GM19238 (cell line): Measurements from ENCODE around the gene ARHGEF10L.

Experiments
- DNase-seq: peaks from one replicate; pipeline ENCODE4 v3.0.0; 2011; ENCODE audit warnings: low spot score; ENCODE audit not compliant: insufficient read length

The ARHGEF10L gene

GRCh38 chr1:17588048-17588871, 48.8 kb downstream of the ARHGEF10L start:
- no peak for DNase-seq

GRCh38 chr1:17591814-17592430, 52.4 kb downstream of the ARHGEF10L start:
- DNase-seq, result no peak

- no peak for DNase-seq
These were observed 54.5 kb downstream of the ARHGEF10L start for GRCh38 chr1:17594026-17594425.

- no peak for DNase-seq
These were observed 55.4 kb downstream of the ARHGEF10L start for GRCh38 chr1:17594690-17595601.

- DNase-seq, result no peak
These were observed 56.1 kb downstream of the ARHGEF10L start for GRCh38 chr1:17595602-17595925.

- no peak for DNase-seq
These were observed 56.7 kb downstream of the ARHGEF10L start for GRCh38 chr1:17596186-17596585.

- DNase-seq, result no peak
These were observed 57.4 kb downstream of the ARHGEF10L start for GRCh38 chr1:17596651-17597509.

- no peak for DNase-seq
These were observed 58.2 kb downstream of the ARHGEF10L start for GRCh38 chr1:17597651-17598050.

GRCh38 chr1:17598251-17598650, 58.8 kb downstream of the ARHGEF10L start:
- DNase-seq, result no peak

GRCh38 chr1:17599291-17599953, 59.9 kb downstream of the ARHGEF10L start:
- no peak for DNase-seq

GRCh38 chr1:17599954-17600300, 60.4 kb downstream of the ARHGEF10L start:
- no peak for DNase-seq

GRCh38 chr1:17600321-17600720, 60.8 kb downstream of the ARHGEF10L start:
- no peak for DNase-seq

- DNase-seq, result no peak
These were observed 62.3 kb downstream of the ARHGEF10L start for GRCh38 chr1:17601643-17602382.

- no peak for DNase-seq
These were observed 63.8 kb downstream of the ARHGEF10L start for GRCh38 chr1:17603091-17603841.

- no peak for DNase-seq
These were observed 66.3 kb downstream of the ARHGEF10L start for GRCh38 chr1:17605582-17606344.

- peak; percentile 48 for DNase-seq
These were observed 67.4 kb downstream of the ARHGEF10L start for GRCh38 chr1:17606826-17607440.

GRCh38 chr1:17607644-17608581, 68.4 kb downstream of the ARHGEF10L start:
- no peak for DNase-seq
